Fibroblast of lung (primary cell): ENCODE data around the gene FAM135A. TPM values are rescaled to one million over a fixed set of nuclear protein-coding genes. Genes with fewer than 3 reads are reported as not detected.
"Not testable (repeated sequence)": the region's sequence is repeated elsewhere in the genome, so short reads cannot be mapped to it uniquely, and the experiment has no call there.

Experiments
- DNase-seq, 2 donors: peaks; one replicate each; pipeline versions ENCODE4 v3.0.0 to v3.0.0-alpha.2; 2010; ENCODE audit warnings: low read depth in 2 of 2
- H2AFZ ChIP-seq: 2 replicates; pipeline ENCODE4 v1.5.1; 2012; ENCODE audit warnings: low read length, control low read depth, inconsistent platforms
- H3K27ac ChIP-seq: 2 replicates; pipeline ENCODE4 v1.5.1; 2011; ENCODE audit warnings: low read length, control low read depth; ENCODE audit not compliant: insufficient read depth
- H3K27me3 ChIP-seq: 2 replicates; pipeline ENCODE4 v1.5.1; 2011; ENCODE audit warnings: mild to moderate bottlenecking, low read length; ENCODE audit not compliant: control insufficient read depth, insufficient read depth
- H3K36me3 ChIP-seq: 2 replicates; pipeline ENCODE4 v1.5.1; 2011; ENCODE audit warnings: low read length; ENCODE audit not compliant: control insufficient read depth, insufficient read depth
- H3K4me1 ChIP-seq: 2 replicates; pipeline ENCODE4 v1.5.1; 2011; ENCODE audit warnings: low read length; ENCODE audit not compliant: control insufficient read depth, insufficient read depth; ENCODE audit errors: extremely low read depth
- H3K4me2 ChIP-seq: 2 replicates; pipeline ENCODE4 v1.5.1; 2011; ENCODE audit warnings: low read length, control low read depth; ENCODE audit not compliant: insufficient read depth; ENCODE audit errors: extremely low read depth
- H3K4me3 ChIP-seq, 4 experiments: fragments of 200-600 bp in 1 of 4; sonication (generic) in 1 of 4; replicated peaks in 1 of 4; 2 replicates each; pipeline ENCODE4 v1.5.1; 2011 to 2016; ENCODE audit warnings: low read length in 4 of 4, low read depth in 3 of 4, mild to moderate bottlenecking in 3 of 4, control low read depth in 2 of 4, inconsistent platforms in 1 of 4, mixed read lengths in 1 of 4; ENCODE audit not compliant: insufficient read depth in 1 of 4; ENCODE audit errors: control extremely low read depth in 1 of 4
- H3K79me2 ChIP-seq: 2 replicates; pipeline ENCODE4 v1.5.1; 2012; ENCODE audit warnings: mild to moderate bottlenecking, low read length, inconsistent platforms; ENCODE audit not compliant: control insufficient read depth, insufficient read depth
- H3K9ac ChIP-seq: 2 replicates; pipeline ENCODE4 v1.5.1; 2011; ENCODE audit warnings: mild to moderate bottlenecking, low read length, control low read depth; ENCODE audit not compliant: insufficient read depth
- H3K9me3 ChIP-seq: 2 replicates; pipeline ENCODE4 v1.5.1; 2012; ENCODE audit warnings: low read depth, low read length; ENCODE audit not compliant: control insufficient read depth, insufficient read depth
- H4K20me1 ChIP-seq: 2 replicates; pipeline ENCODE4 v1.5.1; 2011; ENCODE audit warnings: low read length; ENCODE audit not compliant: control insufficient read depth, insufficient read depth; ENCODE audit errors: extremely low read depth
- CTCF ChIP-seq, 2 donors: IDR thresholded peaks in 1 of 2; conservative IDR thresholded peaks in 1 of 2; 1 replicate in 1 of 2; 2 replicates in 1 of 2; pipeline ENCODE4 v1.5.1; 2011 to 2012; ENCODE audit warnings: low read length in 2 of 2, control low read depth in 1 of 2, inconsistent platforms in 1 of 2, low read depth in 1 of 2, mild to moderate bottlenecking in 1 of 2
- EZH2 ChIP-seq: IDR thresholded peaks from 2 replicates; pipeline ENCODE4 v1.5.1; 2012; ENCODE audit warnings: low read length, control low read depth, mild to moderate bottlenecking; ENCODE audit errors: missing control alignments
- polyA plus RNA-seq, 2 donors: library from polyadenylated mRNA; depleted of rRNA in 1 of 2; stranded (reverse) in 1 of 2; unstranded in 1 of 2; fragments of >200 nt; gene quantifications; 2 replicates each; pipeline ENCODE4 v1.2.1, GENCODE V29; 2011 to 2012; ENCODE audit warnings: missing spikeins in 1 of 2
- total RNA-seq: library from RNA; depleted of rRNA; stranded (reverse); fragments of >200 nt; gene quantifications from 2 replicates; pipeline ENCODE4 v1.2.1, GENCODE V29; 2014

Gene FAM135A
- total and polyA plus RNA-seq, 2 donors (not counting 1 experiment from before 2014, with no cell fraction given) = 7.1 to 10.2 TPM

GRCh38 chr6:70547905-70548304 is 134.6 kb downstream of the FAM135A start:
- Histone ChIP-seq H2AFZ (no peak overlapping the region), H3K4me1 (no peaks in the 10 kb centered on the region), H3K27me3 (no peaks in the 10 kb centered on the region), H3K4me3 (no peak overlapping the region), H3K9ac (no peak overlapping the region), H3K9me3 (no peaks in the 10 kb centered on the region), H3K27ac (no peak overlapping the region), H4K20me1 (no peaks in the 10 kb centered on the region), H3K79me2 (no peaks in the 10 kb centered on the region), H3K36me3 (no peaks in the 10 kb centered on the region), H3K4me2 (no peak overlapping the region)
- TF ChIP-seq CTCF (conservative IDR thresholded peaks at IDR 0.05 in 1 of 2, IDR thresholded peaks at IDR 0.05 in 1 of 2; ENCODE audit: low read depth in 1 of 2, low read length in 2 of 2) (no peak), EZH2 (no peak)
- no peak for DNase-seq

GRCh38 chr6:70549327-70549726 is 136.0 kb downstream of the FAM135A start:
- H4K20me1 ChIP-seq = no peaks in the 10 kb centered on the region
- no peak for DNase-seq
- no peaks in the 10 kb centered on the region for H3K79me2 ChIP-seq
- no peak overlapping the region for H3K27ac ChIP-seq
- TF ChIP-seq EZH2 (no peak), CTCF (conservative IDR thresholded peaks at IDR 0.05 in 1 of 2, IDR thresholded peaks at IDR 0.05 in 1 of 2; ENCODE audit: low read depth in 1 of 2, low read length in 2 of 2) (no peak)
- no peaks in the 10 kb centered on the region for H3K9me3 ChIP-seq
- H3K4me1 ChIP-seq = no peaks in the 10 kb centered on the region
- no peak overlapping the region for H3K4me3 ChIP-seq
- no peaks in the 10 kb centered on the region for H3K27me3 ChIP-seq
- no peak overlapping the region for H3K9ac ChIP-seq
- no peak overlapping the region for H3K4me2 ChIP-seq
- H3K36me3 ChIP-seq = no peaks in the 10 kb centered on the region
- no peak overlapping the region for H2AFZ ChIP-seq

GRCh38 chr6:70551566-70551965 is 138.3 kb downstream of the FAM135A start:
- no peak for TF ChIP-seq CTCF (conservative IDR thresholded peaks at IDR 0.05 in 1 of 2, IDR thresholded peaks at IDR 0.05 in 1 of 2; ENCODE audit: low read depth in 1 of 2, low read length in 2 of 2)
- TF ChIP-seq EZH2 = no peak
- no peak overlapping the region for H3K27ac ChIP-seq
- no peaks in the 10 kb centered on the region for H4K20me1 ChIP-seq
- H3K4me3 ChIP-seq = no peak overlapping the region
- no peaks in the 10 kb centered on the region for H3K4me1 ChIP-seq
- DNase-seq = no peak
- H3K27me3 ChIP-seq = no peaks in the 10 kb centered on the region
- no peaks in the 10 kb centered on the region for H3K79me2 ChIP-seq
- no peak overlapping the region for H3K4me2 ChIP-seq
- no peaks in the 10 kb centered on the region for H3K36me3 ChIP-seq
- H2AFZ ChIP-seq = no peak overlapping the region
- no peak overlapping the region for H3K9ac ChIP-seq
- no peaks in the 10 kb centered on the region for H3K9me3 ChIP-seq

GRCh38 chr6:70552286-70552940 is 139.1 kb downstream of the FAM135A start:
- not testable (repeated sequence) for DNase-seq, H4K20me1 ChIP-seq, H3K79me2 ChIP-seq, H3K4me2 ChIP-seq, H3K4me1 ChIP-seq, H3K27me3 ChIP-seq, H3K9me3 ChIP-seq, H2AFZ ChIP-seq, H3K4me3 ChIP-seq, H3K9ac ChIP-seq, H3K27ac ChIP-seq, H3K36me3 ChIP-seq
